HEK293T (cell line): ENCODE data around the gene MYCL.

Experiments
- ELF4 ChIP-seq: fragments of 450-650 bp; IDR thresholded peaks from 2 replicates; pipeline ENCODE4 v1.6.1; 2017; ENCODE audit warnings: antibody characterized with exemption
- FOXA1 ChIP-seq: fragments of 450-650 bp; IDR thresholded peaks from 2 replicates; pipeline ENCODE4 v1.6.1; 2016; ENCODE audit warnings: mild to moderate bottlenecking
- FOXM1 ChIP-seq: fragments of 450-650 bp; IDR thresholded peaks from 2 replicates; pipeline ENCODE4 v1.6.1; 2017; ENCODE audit warnings: mild to moderate bottlenecking, borderline replicate concordance
- L3MBTL2 ChIP-seq: fragments of 450-650 bp; conservative IDR thresholded peaks from 2 replicates; pipeline ENCODE4 v1.6.1; 2016; ENCODE audit warnings: mild to moderate bottlenecking
- SP1 ChIP-seq: fragments of 450-650 bp; IDR thresholded peaks from 2 replicates; pipeline ENCODE4 v1.6.1; 2017

DNA sequence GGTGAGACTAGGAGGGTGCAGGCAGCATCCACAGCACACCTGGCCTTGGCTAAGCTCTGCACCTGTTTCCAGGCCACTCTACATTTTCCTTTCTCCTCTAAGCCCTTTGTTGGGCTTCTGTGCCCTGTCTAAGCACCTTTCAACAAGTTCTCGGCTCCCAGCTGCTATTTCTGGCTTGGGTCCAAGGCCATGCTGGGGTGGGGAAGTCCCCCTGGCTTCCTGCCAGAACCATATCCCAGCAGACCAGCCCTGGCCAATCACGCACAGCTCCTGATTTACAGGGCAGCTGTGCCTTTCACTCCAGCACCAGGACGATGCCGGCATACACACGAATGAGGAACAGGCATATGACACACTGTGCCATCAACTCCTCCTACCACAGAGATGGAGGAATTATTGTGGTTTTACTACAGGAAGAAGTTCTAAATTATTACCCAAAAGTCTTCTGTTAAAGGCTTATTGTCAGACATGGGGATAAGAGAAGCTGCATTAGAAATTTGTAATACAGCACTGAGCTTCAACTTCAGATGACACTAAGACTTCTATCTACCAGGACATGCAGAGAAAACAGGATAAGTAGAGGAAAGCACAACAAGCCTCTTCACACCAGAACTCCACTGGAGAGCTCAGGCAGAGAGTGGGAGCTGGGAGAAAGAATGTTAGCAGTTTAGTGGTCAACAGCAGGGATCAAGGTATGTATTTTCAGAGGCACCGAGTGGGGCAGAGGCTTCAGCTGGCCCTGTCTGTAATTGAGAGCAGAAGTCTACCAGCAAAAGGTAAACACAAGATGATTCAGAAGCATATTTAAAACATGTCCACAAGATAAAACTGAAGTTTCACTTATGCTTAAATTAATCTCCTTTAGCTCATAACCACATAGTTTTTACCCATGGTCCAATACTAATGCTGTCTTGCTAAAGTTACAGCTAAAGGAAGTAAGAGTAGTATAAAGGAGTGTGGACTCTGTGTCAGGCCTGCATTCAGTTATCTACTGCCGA is 55.8 kb downstream of the MYCL start:
- TF ChIP-seq ELF4 (no peak), FOXM1 (no peak), SP1 (no peak), L3MBTL2 (no peak), FOXA1 (no peak)
